Neural crest cell (in vitro differentiated cells): Measurements from ENCODE around the gene CKLF. TPM values are rescaled to one million over a fixed set of nuclear protein-coding genes. Genes with fewer than 3 reads are reported as not detected.

Experiments
- DNase-seq: peaks from one replicate; pipeline ENCODE4 v3.0.0; 2021; ENCODE audit warnings: low read depth, mixed read lengths, low spot score
- H3K27ac Mint-ChIP-seq: one replicate; pipeline ENCODE4 v1.8.0; 2021; ENCODE audit warnings: mild to moderate bottlenecking, mixed read lengths; ENCODE audit not compliant: unreplicated experiment
- H3K27me3 Mint-ChIP-seq: 2 replicates; pipeline ENCODE4 v1.8.0; 2021; ENCODE audit warnings: low read depth, mild to moderate bottlenecking, mixed read lengths
- H3K36me3 Mint-ChIP-seq: 2 replicates; pipeline ENCODE4 v1.8.0; 2021; ENCODE audit warnings: low read depth, mild to moderate bottlenecking, mixed read lengths
- H3K4me1 Mint-ChIP-seq: 2 replicates; pipeline ENCODE4 v1.8.0; 2021; ENCODE audit warnings: mixed read lengths
- H3K4me3 Mint-ChIP-seq: one replicate; pipeline ENCODE4 v1.8.0; 2021; ENCODE audit warnings: mild to moderate bottlenecking, mixed read lengths
- H3K9me3 Mint-ChIP-seq: 2 replicates; pipeline ENCODE4 v1.8.0; 2021; ENCODE audit warnings: mixed read lengths
- CTCF ChIP-seq: fragments of 200-600 bp; sonication (generic); conservative IDR thresholded peaks from 2 replicates; pipeline ENCODE4 v1.5.0; 2021; ENCODE audit warnings: antibody characterized with exemption, mild to moderate bottlenecking
- total RNA-seq: library from RNA; stranded (reverse); gene quantifications from 2 replicates; pipeline ENCODE4 v1.2.1, GENCODE V29; 2021

Gene CKLF
- total RNA-seq, 1 donor from 2014 or later = 51.2 TPM

- Mint-ChIP-seq H3K4me1 (peaks cover 42% of the 10 kb centered on the region), H3K9me3 (peaks cover under 1% of the 10 kb centered on the region), H3K4me3 (peak overlapping the region; percentile 79), H3K36me3 (peaks cover under 1% of the 10 kb centered on the region), H3K27me3 (no peaks in the 10 kb centered on the region), H3K27ac (no peak overlapping the region)
- no peak for DNase-seq
- no peak for TF ChIP-seq CTCF
Measured at GRCh38 chr16:66547101-66547989, 5.0 kb upstream of the CKLF start.

- Mint-ChIP-seq H3K4me1 (peaks cover 47% of the 10 kb centered on the region), H3K9me3 (peaks cover 3% of the 10 kb centered on the region), H3K27me3 (no peaks in the 10 kb centered on the region), H3K36me3 (peaks cover 3% of the 10 kb centered on the region), H3K4me3 (peak overlapping the region; percentile 79), H3K27ac (peak overlapping the region; percentile 47)
- no peak for DNase-seq
- no peak for TF ChIP-seq CTCF
Measured at GRCh38 chr16:66548068-66548467, 4.3 kb upstream of the CKLF start.

- Mint-ChIP-seq H3K4me1 (peaks cover 55% of the 10 kb centered on the region), H3K36me3 (peaks cover 8% of the 10 kb centered on the region), H3K27me3 (no peaks in the 10 kb centered on the region), H3K27ac (no peak overlapping the region), H3K4me3 (peak overlapping the region; percentile 79), H3K9me3 (peaks cover 3% of the 10 kb centered on the region)
- TF ChIP-seq CTCF = no peak
- DNase-seq = no peak
Measured at GRCh38 chr16:66548868-66549267, 3.5 kb upstream of the CKLF start.

DNA sequence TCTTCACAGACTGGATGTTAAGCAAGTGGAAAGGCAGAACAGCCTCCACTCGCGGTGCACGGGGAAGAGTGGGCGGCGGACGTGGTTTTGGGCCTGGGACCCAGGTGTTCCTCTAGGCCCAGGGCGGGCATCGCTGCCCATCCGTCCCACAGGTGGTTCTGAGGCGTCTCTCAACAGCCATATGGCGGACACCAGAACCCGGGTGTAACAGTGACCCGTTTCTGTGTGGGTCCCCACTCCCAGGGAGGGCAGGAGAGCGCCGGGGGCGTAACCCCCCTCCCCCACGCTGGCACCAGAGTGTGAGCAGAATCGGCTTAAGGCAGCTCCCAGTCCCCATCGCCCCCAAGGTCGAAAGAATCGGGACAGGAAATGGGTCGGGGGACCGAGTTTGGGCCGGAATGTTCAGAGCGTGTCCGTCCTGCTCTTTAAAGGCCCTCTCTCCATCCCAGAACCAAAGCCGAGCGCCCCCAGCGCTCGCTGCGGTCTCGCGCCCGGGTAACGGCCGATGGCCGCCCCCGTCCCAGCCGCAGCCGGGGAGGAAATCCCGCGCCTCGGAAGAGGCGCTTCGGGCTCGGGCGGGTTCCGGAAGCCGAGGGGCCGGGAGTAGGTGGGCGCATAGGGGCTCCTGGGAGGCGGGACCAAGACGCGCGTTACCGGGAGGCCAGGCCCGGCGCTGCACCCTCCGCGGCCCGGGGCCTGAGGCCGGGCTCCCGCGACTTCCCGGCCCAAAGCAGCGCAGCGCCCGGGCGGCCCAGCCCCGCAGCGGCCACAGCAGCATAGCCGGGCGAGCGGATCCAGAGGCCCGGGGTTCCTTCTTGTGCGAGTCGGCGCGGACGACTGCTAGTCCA lies 2.9 kb upstream of the CKLF start, which contains the start of gene TK2:
Gene TK2 (minus strand): TSS at position 839 of the 848 bp plus-strand sequence. CDS start 61 bp downstream, at position 778.
- DNase-seq = peak; percentile 51
- Mint-ChIP-seq H3K9me3 (peaks cover 3% of the 10 kb centered on the region), H3K4me3 (peak within 1 kb of the TSS; percentile 90), H3K27ac (peak within 1 kb of the TSS; percentile 48), H3K36me3 (peaks cover 12% of the 10 kb centered on the region), H3K4me1 (peaks cover 61% of the 10 kb centered on the region), H3K27me3 (no peaks in the 10 kb centered on the region)
- TF ChIP-seq CTCF = no peak

GRCh38 chr16:66551348-66551759 lies 1.0 kb upstream of the CKLF start:
- Mint-ChIP-seq H3K9me3 (peaks cover 3% of the 10 kb centered on the region), H3K4me1 (peaks cover 77% of the 10 kb centered on the region), H3K36me3 (peaks cover 18% of the 10 kb centered on the region), H3K27me3 (no peaks in the 10 kb centered on the region), H3K27ac (peak overlapping the region; percentile 24), H3K4me3 (peak overlapping the region; percentile 90)
- TF ChIP-seq CTCF = peak; percentile 51
- peak; percentile 22 for DNase-seq
